Thoracic aorta (tissue), 2 donors: ENCODE data around the gene MT3. TPM values are rescaled to one million over a fixed set of nuclear protein-coding genes. Genes with fewer than 3 reads are reported as not detected.

Experiments used
- ATAC-seq: fragments of 150-250 bp; one replicate; pipeline ENCODE4 v1.8.0; 2017; ENCODE audit warnings: low read depth; ENCODE audit not compliant: insufficient number of reproducible peaks, low FRiP score
- DNase-seq: peaks from one replicate; pipeline ENCODE4 v3.0.0-alpha.2; 2020; ENCODE audit warnings: low spot score
- H3K27ac ChIP-seq, 2 donors: fragments of 200-600 bp; sonication (generic); 1 replicate in 1 of 2; 2 replicates in 1 of 2; pipeline ENCODE4 v1.5.1; 2016; ENCODE audit warnings: mild to moderate bottlenecking in 2 of 2, moderate library complexity in 2 of 2
- H3K27me3 ChIP-seq: fragments of 200-600 bp; sonication (generic); replicated peaks from 2 replicates; pipeline ENCODE4 v1.6.0; 2016; ENCODE audit warnings: mild to moderate bottlenecking; ENCODE audit not compliant: insufficient read depth
- H3K36me3 ChIP-seq: fragments of 200-600 bp; sonication (generic); one replicate; pipeline ENCODE4 v1.5.1; 2016
- H3K4me1 ChIP-seq, 2 donors: fragments of 200-600 bp; sonication (generic); 1 replicate in 1 of 2; 2 replicates in 1 of 2; pipeline versions ENCODE4 v1.5.1 to v1.6.0; 2016; ENCODE audit warnings: low read depth in 2 of 2, mild to moderate bottlenecking in 1 of 2; ENCODE audit not compliant: control insufficient read depth in 1 of 2
- H3K4me3 ChIP-seq: fragments of 200-600 bp; sonication (generic); 2 replicates; pipeline ENCODE4 v1.5.1; 2016; ENCODE audit warnings: mild to moderate bottlenecking
- H3K9me3 ChIP-seq: fragments of 200-600 bp; sonication (generic); 2 replicates; pipeline ENCODE4 v1.5.1; 2016
- total RNA-seq, 2 donors: library from RNA; depleted of rRNA; stranded (reverse); fragments of >200 nt; gene quantifications; one replicate each; pipeline versions ENCODE4 v1.1.0 to v1.2.3, GENCODE V29; 2016
- TF ChIP-seq, protein P1 (sequence below): fragments of 200-600 bp; sonication (generic); IDR thresholded peaks from one replicate; pipeline ENCODE4 v1.5.1; 2019; ENCODE audit warnings: antibody characterized with exemption

The MT3 gene
- total RNA-seq, 2 donors from 2014 or later, result not detected

- H3K27ac ChIP-seq, result no peak overlapping the region
- no peak for ATAC-seq
Observed at GRCh38 chr16:56549161-56549560, 40.2 kb upstream of the MT3 start.

DNA sequence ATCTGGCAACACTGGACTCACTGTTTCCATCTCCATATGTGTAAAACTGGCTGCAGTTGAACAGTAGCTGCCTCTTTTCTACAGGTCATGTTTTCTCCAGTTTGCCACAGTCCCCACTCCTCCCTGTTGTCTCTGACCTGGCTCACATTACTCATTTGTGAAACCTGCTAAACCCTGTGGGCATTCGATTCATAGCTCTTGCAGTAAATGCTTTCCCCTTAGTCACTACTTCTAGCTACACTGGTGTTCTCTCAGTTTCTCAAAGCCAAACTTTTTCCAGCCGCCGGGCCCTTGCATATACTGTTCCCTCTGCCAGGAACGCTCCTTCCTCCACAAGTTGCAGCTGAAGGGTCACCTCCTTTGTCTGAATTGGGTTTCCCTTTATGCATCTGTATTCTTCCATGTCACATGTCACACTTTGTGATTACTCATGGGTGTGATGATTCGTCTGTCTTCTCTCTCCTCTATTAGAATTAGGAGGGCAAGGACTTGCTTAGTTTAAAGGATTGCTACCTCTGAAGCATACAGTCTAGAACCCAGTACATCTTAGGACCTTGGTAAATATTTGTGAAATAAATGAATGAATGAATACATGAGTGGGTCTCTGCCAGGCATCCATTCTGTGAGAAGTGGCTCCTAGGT is 39.5 kb upstream of the MT3 start:
- ATAC-seq (no peak), DNase-seq (no peak)
- Histone ChIP-seq H3K4me3 (no peak overlapping the region), H3K4me1 (no peaks in the 10 kb centered on the region), H3K9me3 (no peaks in the 10 kb centered on the region), H3K27me3 (no peaks in the 10 kb centered on the region), H3K36me3 (no peaks in the 10 kb centered on the region), H3K27ac (no peak overlapping the region)
- TF ChIP-seq, protein P1, sequence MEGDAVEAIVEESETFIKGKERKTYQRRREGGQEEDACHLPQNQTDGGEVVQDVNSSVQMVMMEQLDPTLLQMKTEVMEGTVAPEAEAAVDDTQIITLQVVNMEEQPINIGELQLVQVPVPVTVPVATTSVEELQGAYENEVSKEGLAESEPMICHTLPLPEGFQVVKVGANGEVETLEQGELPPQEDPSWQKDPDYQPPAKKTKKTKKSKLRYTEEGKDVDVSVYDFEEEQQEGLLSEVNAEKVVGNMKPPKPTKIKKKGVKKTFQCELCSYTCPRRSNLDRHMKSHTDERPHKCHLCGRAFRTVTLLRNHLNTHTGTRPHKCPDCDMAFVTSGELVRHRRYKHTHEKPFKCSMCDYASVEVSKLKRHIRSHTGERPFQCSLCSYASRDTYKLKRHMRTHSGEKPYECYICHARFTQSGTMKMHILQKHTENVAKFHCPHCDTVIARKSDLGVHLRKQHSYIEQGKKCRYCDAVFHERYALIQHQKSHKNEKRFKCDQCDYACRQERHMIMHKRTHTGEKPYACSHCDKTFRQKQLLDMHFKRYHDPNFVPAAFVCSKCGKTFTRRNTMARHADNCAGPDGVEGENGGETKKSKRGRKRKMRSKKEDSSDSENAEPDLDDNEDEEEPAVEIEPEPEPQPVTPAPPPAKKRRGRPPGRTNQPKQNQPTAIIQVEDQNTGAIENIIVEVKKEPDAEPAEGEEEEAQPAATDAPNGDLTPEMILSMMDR, result no peak

More at GRCh38 chr16:56549161-56549560, 40.2 kb upstream of the MT3 start:
- Histone ChIP-seq H3K4me3 (no peak overlapping the region), H3K36me3 (no peaks in the 10 kb centered on the region), H3K27me3 (no peaks in the 10 kb centered on the region), H3K4me1 (no peaks in the 10 kb centered on the region), H3K9me3 (no peaks in the 10 kb centered on the region)
- TF ChIP-seq, protein P1, result no peak
- no peak for DNase-seq

DNA sequence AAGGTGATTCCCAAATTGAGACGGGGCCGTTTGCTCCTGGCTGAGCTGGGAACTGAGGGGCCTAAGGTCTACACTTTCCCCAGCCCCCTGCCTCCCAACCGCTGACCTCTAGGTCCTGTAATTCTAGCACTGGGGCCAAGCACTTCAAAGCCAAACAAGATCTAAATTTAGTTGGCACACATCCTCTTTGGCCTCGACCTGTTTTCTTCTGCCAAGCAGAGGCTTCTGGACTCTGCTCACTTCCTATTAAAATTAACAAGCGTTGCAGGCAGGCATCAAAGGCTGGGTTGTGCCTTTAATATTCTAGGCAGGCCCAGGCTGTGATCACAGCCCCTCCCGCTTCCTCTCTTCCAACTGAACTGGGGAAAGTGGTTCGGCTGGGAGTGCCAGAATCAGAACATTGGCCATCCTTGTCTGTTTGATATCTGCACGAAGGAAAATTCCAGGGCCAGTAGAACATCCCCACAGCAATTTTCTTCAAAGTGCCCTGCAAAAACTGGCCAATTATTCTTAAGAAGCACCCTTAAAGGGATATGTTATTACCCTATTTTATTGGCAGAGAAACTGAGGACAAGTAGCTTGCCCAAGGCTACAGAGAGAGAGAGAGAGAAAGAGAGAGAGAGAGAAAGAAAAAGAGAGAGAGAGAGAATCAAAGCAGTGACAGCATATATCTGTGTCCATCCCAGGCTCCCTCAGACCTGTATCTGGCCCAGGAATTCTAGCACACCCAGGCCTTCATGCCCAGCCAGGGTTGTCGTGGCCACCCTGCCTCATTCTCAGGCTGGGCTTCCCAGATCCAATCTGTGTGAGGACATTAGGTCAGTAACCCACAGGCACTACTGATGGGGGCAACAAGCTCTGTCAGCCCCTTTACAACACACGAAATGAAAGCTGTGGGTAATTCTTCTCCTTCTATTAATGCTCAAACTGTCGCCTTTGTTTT is 37.3 kb upstream of the MT3 start:
- no peaks in the 10 kb centered on the region for H3K27me3 ChIP-seq
- TF ChIP-seq, protein P1, result no peak
- H3K36me3 ChIP-seq, result no peaks in the 10 kb centered on the region
- ATAC-seq, result no peak
- no peaks in the 10 kb centered on the region for H3K9me3 ChIP-seq
- H3K27ac ChIP-seq, result no peak overlapping the region
- no peak for DNase-seq
- H3K4me1 ChIP-seq, result no peaks in the 10 kb centered on the region
- no peak overlapping the region for H3K4me3 ChIP-seq

GRCh38 chr16:56554441-56554840 is 34.9 kb upstream of the MT3 start:
- no peaks in the 10 kb centered on the region for H3K27me3 ChIP-seq
- H3K9me3 ChIP-seq, result no peaks in the 10 kb centered on the region
- no peak for ATAC-seq

More at GRCh38 chr16:56554441-56554840, 34.9 kb upstream of the MT3 start:
- no peak for DNase-seq
- Histone ChIP-seq H3K36me3 (no peaks in the 10 kb centered on the region), H3K4me1 (no peaks in the 10 kb centered on the region), H3K4me3 (no peak overlapping the region), H3K27ac (no peak overlapping the region)
- TF ChIP-seq, protein P1, result no peak
